ENCODE measurements around the gene TMEM250. TPM values are rescaled to one million over a fixed set of nuclear protein-coding genes. Genes with fewer than 3 reads are reported as not detected.

TMEM250 gene
- total and polyA plus RNA-seq, 9 of the 15 experiments (the other 6 are each of a cell fraction or from before 2014, with no cell fraction given), result 0.32 to 44.6 (median 12.2) TPM

DNA sequence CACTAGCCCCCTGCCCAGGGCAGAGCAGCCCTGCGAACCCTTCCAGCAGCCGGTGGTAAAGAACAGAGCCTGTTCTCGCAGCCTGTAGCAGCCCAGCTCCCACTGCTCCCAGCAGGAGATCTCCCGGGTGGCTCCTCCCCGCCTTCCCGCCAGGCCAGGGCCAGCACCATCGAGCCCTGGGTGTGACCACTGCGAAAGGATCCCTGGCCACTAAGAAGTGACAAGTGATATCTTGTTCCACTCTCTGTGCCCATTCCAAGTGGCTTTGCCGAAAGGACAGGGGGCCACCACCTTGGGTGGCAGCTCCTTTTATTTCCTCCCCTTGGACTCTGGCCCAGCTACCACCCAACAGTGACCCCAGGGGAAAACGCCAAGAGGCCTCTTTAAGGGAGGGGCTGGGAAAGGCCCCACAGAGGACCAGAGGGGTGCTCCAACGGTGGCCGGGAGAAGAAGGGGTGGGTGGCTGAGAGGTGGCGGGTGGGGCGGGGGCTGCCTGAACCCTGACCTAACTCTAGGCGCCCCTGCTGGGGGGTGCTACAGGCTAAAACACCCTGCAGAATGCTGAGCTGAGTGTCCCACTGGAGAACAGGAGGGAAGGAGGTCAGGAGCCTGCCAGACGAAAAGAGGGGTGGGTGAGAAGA, 25.2 kb downstream of the TMEM250 start (continued):
- TF ChIP-seq, protein P1, sequence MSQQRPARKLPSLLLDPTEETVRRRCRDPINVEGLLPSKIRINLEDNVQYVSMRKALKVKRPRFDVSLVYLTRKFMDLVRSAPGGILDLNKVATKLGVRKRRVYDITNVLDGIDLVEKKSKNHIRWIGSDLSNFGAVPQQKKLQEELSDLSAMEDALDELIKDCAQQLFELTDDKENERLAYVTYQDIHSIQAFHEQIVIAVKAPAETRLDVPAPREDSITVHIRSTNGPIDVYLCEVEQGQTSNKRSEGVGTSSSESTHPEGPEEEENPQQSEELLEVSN (IDR thresholded peaks at IDR 0.05; ENCODE audit: borderline replicate concordance in 1 of 2, extremely low read depth in 1 of 2, insufficient read depth in 1 of 2, insufficient read length in 1 of 2, low read depth in 1 of 2, low read length in 1 of 2, poor library complexity in 1 of 2, severe bottlenecking in 1 of 2), result peak in 1 of 2 experiments; percentile 83
- TF ChIP-seq, protein P2, sequence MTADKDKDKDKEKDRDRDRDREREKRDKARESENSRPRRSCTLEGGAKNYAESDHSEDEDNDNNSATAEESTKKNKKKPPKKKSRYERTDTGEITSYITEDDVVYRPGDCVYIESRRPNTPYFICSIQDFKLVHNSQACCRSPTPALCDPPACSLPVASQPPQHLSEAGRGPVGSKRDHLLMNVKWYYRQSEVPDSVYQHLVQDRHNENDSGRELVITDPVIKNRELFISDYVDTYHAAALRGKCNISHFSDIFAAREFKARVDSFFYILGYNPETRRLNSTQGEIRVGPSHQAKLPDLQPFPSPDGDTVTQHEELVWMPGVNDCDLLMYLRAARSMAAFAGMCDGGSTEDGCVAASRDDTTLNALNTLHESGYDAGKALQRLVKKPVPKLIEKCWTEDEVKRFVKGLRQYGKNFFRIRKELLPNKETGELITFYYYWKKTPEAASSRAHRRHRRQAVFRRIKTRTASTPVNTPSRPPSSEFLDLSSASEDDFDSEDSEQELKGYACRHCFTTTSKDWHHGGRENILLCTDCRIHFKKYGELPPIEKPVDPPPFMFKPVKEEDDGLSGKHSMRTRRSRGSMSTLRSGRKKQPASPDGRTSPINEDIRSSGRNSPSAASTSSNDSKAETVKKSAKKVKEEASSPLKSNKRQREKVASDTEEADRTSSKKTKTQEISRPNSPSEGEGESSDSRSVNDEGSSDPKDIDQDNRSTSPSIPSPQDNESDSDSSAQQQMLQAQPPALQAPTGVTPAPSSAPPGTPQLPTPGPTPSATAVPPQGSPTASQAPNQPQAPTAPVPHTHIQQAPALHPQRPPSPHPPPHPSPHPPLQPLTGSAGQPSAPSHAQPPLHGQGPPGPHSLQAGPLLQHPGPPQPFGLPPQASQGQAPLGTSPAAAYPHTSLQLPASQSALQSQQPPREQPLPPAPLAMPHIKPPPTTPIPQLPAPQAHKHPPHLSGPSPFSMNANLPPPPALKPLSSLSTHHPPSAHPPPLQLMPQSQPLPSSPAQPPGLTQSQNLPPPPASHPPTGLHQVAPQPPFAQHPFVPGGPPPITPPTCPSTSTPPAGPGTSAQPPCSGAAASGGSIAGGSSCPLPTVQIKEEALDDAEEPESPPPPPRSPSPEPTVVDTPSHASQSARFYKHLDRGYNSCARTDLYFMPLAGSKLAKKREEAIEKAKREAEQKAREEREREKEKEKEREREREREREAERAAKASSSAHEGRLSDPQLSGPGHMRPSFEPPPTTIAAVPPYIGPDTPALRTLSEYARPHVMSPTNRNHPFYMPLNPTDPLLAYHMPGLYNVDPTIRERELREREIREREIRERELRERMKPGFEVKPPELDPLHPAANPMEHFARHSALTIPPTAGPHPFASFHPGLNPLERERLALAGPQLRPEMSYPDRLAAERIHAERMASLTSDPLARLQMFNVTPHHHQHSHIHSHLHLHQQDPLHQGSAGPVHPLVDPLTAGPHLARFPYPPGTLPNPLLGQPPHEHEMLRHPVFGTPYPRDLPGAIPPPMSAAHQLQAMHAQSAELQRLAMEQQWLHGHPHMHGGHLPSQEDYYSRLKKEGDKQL (CRISPR knock-in tag; IDR thresholded peaks at IDR 0.05; ENCODE audit: borderline replicate concordance), result no peak
- TF ChIP-seq CBFA2T3 (IDR thresholded peaks at IDR 0.05), result no peak
- TF ChIP-seq RB1 (IDR thresholded peaks at IDR 0.05; ENCODE audit: low read depth), result peak; percentile 46; the same call in 1 of the 2 replicates
- TF ChIP-seq RBBP5 (IDR thresholded peaks at IDR 0.05; ENCODE audit: borderline replicate concordance, insufficient read depth, low read length, poor library complexity, severe bottlenecking), result no peak
- peak in 1 of 3 experiments; percentile 31 for TF ChIP-seq YY1 (IDR thresholded peaks at IDR 0.05; ENCODE audit: borderline replicate concordance in 1 of 3, control insufficient read depth in 1 of 3, extremely low read depth in 1 of 3, insufficient read depth in 3 of 3, insufficient read length in 1 of 3, insufficient replicate concordance in 2 of 3, low read depth in 1 of 3, low read length in 2 of 3)
- TF ChIP-seq MYBL2 (IDR thresholded peaks at IDR 0.05; ENCODE audit: low read depth), result no peak
- TF ChIP-seq MYBL2 (CRISPR knock-in tag; IDR thresholded peaks at IDR 0.05; ENCODE audit: borderline replicate concordance), result no peak
- TF ChIP-seq TBP (optimal IDR thresholded peaks at IDR 0.05; ENCODE audit: low read depth, low read length), result no peak
- TF ChIP-seq, protein P3, sequence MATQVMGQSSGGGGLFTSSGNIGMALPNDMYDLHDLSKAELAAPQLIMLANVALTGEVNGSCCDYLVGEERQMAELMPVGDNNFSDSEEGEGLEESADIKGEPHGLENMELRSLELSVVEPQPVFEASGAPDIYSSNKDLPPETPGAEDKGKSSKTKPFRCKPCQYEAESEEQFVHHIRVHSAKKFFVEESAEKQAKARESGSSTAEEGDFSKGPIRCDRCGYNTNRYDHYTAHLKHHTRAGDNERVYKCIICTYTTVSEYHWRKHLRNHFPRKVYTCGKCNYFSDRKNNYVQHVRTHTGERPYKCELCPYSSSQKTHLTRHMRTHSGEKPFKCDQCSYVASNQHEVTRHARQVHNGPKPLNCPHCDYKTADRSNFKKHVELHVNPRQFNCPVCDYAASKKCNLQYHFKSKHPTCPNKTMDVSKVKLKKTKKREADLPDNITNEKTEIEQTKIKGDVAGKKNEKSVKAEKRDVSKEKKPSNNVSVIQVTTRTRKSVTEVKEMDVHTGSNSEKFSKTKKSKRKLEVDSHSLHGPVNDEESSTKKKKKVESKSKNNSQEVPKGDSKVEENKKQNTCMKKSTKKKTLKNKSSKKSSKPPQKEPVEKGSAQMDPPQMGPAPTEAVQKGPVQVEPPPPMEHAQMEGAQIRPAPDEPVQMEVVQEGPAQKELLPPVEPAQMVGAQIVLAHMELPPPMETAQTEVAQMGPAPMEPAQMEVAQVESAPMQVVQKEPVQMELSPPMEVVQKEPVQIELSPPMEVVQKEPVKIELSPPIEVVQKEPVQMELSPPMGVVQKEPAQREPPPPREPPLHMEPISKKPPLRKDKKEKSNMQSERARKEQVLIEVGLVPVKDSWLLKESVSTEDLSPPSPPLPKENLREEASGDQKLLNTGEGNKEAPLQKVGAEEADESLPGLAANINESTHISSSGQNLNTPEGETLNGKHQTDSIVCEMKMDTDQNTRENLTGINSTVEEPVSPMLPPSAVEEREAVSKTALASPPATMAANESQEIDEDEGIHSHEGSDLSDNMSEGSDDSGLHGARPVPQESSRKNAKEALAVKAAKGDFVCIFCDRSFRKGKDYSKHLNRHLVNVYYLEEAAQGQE (IDR thresholded peaks at IDR 0.05; ENCODE audit: borderline replicate concordance), result 0 out of 2 replicates have a peak, but pooled peaks have one; percentile 7
- TF ChIP-seq, protein P3 (CRISPR knock-in tag; IDR thresholded peaks at IDR 0.05; ENCODE audit: low read depth), result no peak
